K562 (cell line): Measurements from ENCODE around the gene VWA8. TPM values are rescaled to one million over a fixed set of nuclear protein-coding genes. Genes with fewer than 3 reads are reported as not detected.

ENCODE experiments used
- ARID1B ChIP-seq: fragments of 450-650 bp; IDR thresholded peaks from 2 replicates; pipeline ENCODE4 v1.6.1; 2016; ENCODE audit warnings: antibody characterized with exemption, mild to moderate bottlenecking, inconsistent platforms
- ATF7 ChIP-seq: fragments of 450-650 bp; IDR thresholded peaks from 2 replicates; pipeline ENCODE4 v1.7.1; 2014; ENCODE audit warnings: mild to moderate bottlenecking, moderate library complexity
- BRCA1 ChIP-seq, 2 experiments: fragments of 450-650 bp in 1 of 2; sonication (generic) in 1 of 2; formaldehyde crosslinking in 1 of 2; IDR thresholded peaks; 2 replicates each; pipeline versions ENCODE4 v1.5.0 to v1.6.1; 2017 to 2020; ENCODE audit warnings: mild to moderate bottlenecking in 1 of 2, missing genetic modification reagents in 1 of 2
- CCAR2 ChIP-seq: fragments of 200-400 bp; formaldehyde crosslinking; IDR thresholded peaks from 2 replicates; pipeline ENCODE4 v1.6.1; 2017; ENCODE audit warnings: mild to moderate bottlenecking, low read depth, low read length
- CEBPB ChIP-seq: fragments of 450-650 bp; IDR thresholded peaks from 2 replicates; pipeline ENCODE4 v1.6.1; 2016; ENCODE audit warnings: missing genetic modification characterization, missing compliant biosample characterization
- DACH1 ChIP-seq: fragments of 450-650 bp; IDR thresholded peaks from 2 replicates; pipeline ENCODE4 v1.6.1; 2018; ENCODE audit not compliant: partially characterized antibody
- EHMT2 ChIP-seq: fragments of 450-650 bp; IDR thresholded peaks from 2 replicates; pipeline ENCODE4 v1.6.1; 2018; ENCODE audit warnings: antibody characterized with exemption
- HMG20A ChIP-seq: fragments of 450-650 bp; formaldehyde crosslinking; conservative IDR thresholded peaks from 2 replicates; pipeline ENCODE4 v1.4.0; 2020; ENCODE audit warnings: mild to moderate bottlenecking, mixed read lengths
- KLF16 ChIP-seq: IDR thresholded peaks from 2 replicates; pipeline ENCODE4 v1.6.1; 2016; ENCODE audit warnings: antibody characterized with exemption
- L3MBTL2 ChIP-seq: fragments of 450-650 bp; IDR thresholded peaks from 2 replicates; pipeline ENCODE4 v1.6.1; 2016; ENCODE audit warnings: mild to moderate bottlenecking, moderate library complexity
- NBN ChIP-seq: fragments of 450-650 bp; IDR thresholded peaks from 2 replicates; pipeline ENCODE4 v1.6.1; 2016; ENCODE audit warnings: low read depth, mild to moderate bottlenecking
- NCOA4 ChIP-seq: fragments of 450-650 bp; IDR thresholded peaks from 2 replicates; pipeline ENCODE4 v1.6.1; 2018; ENCODE audit warnings: mild to moderate bottlenecking; ENCODE audit not compliant: partially characterized antibody
- NFE2 ChIP-seq: IDR thresholded peaks from 2 replicates; pipeline ENCODE4 v1.6.1; 2014; ENCODE audit warnings: antibody characterized with exemption, low read depth
- PHF20 ChIP-seq: fragments of 450-650 bp; IDR thresholded peaks from 2 replicates; pipeline ENCODE4 v1.6.1; 2018; ENCODE audit not compliant: partially characterized antibody
- PHF8 ChIP-seq: fragments of 200-600 bp; sonication (generic); IDR thresholded peaks from 2 replicates; pipeline ENCODE4 v1.6.1; 2012; ENCODE audit warnings: mixed run types, mild to moderate bottlenecking, inconsistent platforms, low read length, moderate library complexity, borderline replicate concordance
- POLR2AphosphoS5 ChIP-seq: IDR thresholded peaks from 2 replicates; pipeline ENCODE4 v1.6.1; 2011; ENCODE audit warnings: mild to moderate bottlenecking, low read depth, low read length, moderate library complexity; ENCODE audit not compliant: control insufficient read depth, insufficient read depth
- STAT5A ChIP-seq: IDR thresholded peaks from 2 replicates; pipeline ENCODE4 v1.6.1; 2012; ENCODE audit warnings: low read length, inconsistent platforms, borderline replicate concordance
- ZNF445 ChIP-seq: fragments of 250-450 bp; sonication (Bioruptor Pico); IDR thresholded peaks from 2 replicates; pipeline ENCODE4 v1.4.0; 2020; ENCODE audit warnings: low read depth, mild to moderate bottlenecking, moderate library complexity
- ZNF583 ChIP-seq: fragments of 250-450 bp; sonication (Bioruptor Pico); IDR thresholded peaks from 2 replicates; pipeline ENCODE4 v1.4.0; 2020
- polyA plus RNA-seq, 8 experiments: library from polyadenylated mRNA; depleted of rRNA in 4 of 8; stranded (reverse) in 5 of 8; unstranded in 3 of 8; fragments of >200 nt; fragmentation: Nextera tagmentation in 2 of 8; fragmentation: Illumina TruSeq in 1 of 8; extraction: Ambion mirVana in 2 of 8; extraction: Trizol in 1 of 8; gene quantifications; 2 replicates each; pipeline versions ENCODE4 v1.2.1 to v1.2.3, GENCODE V29; 2011 to 2014; ENCODE audit warnings: inconsistent platforms in 1 of 8, missing spikeins in 1 of 8
- total RNA-seq, 7 experiments: library from RNA; depleted of rRNA in 6 of 7; stranded (reverse); fragments of >200 nt in 6 of 7; fragmentation: Illumina TruSeq in 2 of 7; extraction: Trizol in 2 of 7; gene quantifications; 2 replicates each; pipeline versions ENCODE4 v1.2.1 to v1.2.3, GENCODE V29; 2011 to 2021; ENCODE audit warnings: low replicate concordance in 1 of 7
- TF ChIP-seq, protein P1 (sequence below): fragments of 200-800 bp; sonication (Bioruptor generic); IDR thresholded peaks from 2 replicates; pipeline ENCODE4 v1.6.1; 2017; ENCODE audit warnings: missing genetic modification characterization, missing compliant biosample characterization
- TF ChIP-seq, protein P2 (sequence below): fragments of 250-450 bp; sonication (Bioruptor Pico); IDR thresholded peaks from 2 replicates; pipeline ENCODE4 v1.4.0; 2020
- TF ChIP-seq, protein P3 (sequence below): sonication (generic); formaldehyde crosslinking; IDR thresholded peaks from 2 replicates; pipeline ENCODE4 v1.8.0; 2022; ENCODE audit warnings: missing genetic modification reagents, mild to moderate bottlenecking, moderate library complexity, borderline replicate concordance
- TF ChIP-seq, protein P4 (sequence below): fragments of 250-450 bp; sonication (Bioruptor Pico); IDR thresholded peaks from 2 replicates; pipeline ENCODE4 v1.8.0; 2021; ENCODE audit warnings: borderline replicate concordance, mild to moderate bottlenecking, moderate library complexity; ENCODE audit not compliant: poor library complexity, severe bottlenecking
- TF ChIP-seq, protein P5 (sequence below): fragments of 450-650 bp; IDR thresholded peaks from 2 replicates; pipeline ENCODE4 v1.7.0; 2016; ENCODE audit warnings: borderline replicate concordance

Gene VWA8
- total and polyA plus RNA-seq, 9 of the 15 experiments (the other 6 are each of a cell fraction or from before 2014, with no cell fraction given) = 2.1 to 18.5 (median 13.3) TPM

DNA sequence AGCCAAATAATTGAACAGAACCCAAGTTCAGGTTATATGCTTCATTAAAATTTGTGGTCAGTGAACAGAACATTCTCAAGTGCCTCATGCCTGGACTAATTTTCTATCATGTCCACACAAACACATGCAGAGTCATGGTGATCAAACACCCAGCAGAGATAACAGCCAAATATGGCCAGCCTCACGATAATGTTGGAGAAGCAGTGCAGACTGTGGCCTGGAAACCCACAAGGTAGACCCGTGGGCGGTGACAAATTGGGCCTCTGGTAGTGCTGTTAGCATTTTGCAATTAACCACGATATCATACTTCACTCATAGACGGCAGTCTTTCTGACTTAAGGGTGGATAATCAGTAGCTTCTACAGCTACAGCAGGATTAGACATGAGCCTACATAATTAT is 35.0 kb upstream of the VWA8 start (continued):
- TF ChIP-seq, protein P1, sequence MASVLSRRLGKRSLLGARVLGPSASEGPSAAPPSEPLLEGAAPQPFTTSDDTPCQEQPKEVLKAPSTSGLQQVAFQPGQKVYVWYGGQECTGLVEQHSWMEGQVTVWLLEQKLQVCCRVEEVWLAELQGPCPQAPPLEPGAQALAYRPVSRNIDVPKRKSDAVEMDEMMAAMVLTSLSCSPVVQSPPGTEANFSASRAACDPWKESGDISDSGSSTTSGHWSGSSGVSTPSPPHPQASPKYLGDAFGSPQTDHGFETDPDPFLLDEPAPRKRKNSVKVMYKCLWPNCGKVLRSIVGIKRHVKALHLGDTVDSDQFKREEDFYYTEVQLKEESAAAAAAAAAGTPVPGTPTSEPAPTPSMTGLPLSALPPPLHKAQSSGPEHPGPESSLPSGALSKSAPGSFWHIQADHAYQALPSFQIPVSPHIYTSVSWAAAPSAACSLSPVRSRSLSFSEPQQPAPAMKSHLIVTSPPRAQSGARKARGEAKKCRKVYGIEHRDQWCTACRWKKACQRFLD = 0 out of 2 replicates have a peak, but pooled peaks have one; percentile 32
- TF ChIP-seq L3MBTL2 (peak; percentile 81), DACH1 (peak; percentile 37), EHMT2 (peak; percentile 67), CCAR2 (no peak), CEBPB (tag) (peak; percentile 89), STAT5A (peak; percentile 63; the same call in 1 of the 2 replicates), BRCA1 (IDR thresholded peaks at IDR 0.05) (no peak), BRCA1 (CRISPR knock-in tag; IDR thresholded peaks at IDR 0.05) (no peak), HMG20A (CRISPR knock-in tag) (no peak), ZNF583 (CRISPR knock-in tag) (no peak), ARID1B (peak; percentile 91), POLR2AphosphoS5 (peak; percentile 61; the same call in 1 of the 2 replicates), NBN (peak; percentile 70; the same call in 1 of the 2 replicates), PHF20 (no peak), ZNF445 (CRISPR knock-in tag) (no peak), NCOA4 (no peak), ATF7 (peak; percentile 66), KLF16 (peak; percentile 85), PHF8 (no peak), NFE2 (peak; percentile 98)
- TF ChIP-seq, protein P2, sequence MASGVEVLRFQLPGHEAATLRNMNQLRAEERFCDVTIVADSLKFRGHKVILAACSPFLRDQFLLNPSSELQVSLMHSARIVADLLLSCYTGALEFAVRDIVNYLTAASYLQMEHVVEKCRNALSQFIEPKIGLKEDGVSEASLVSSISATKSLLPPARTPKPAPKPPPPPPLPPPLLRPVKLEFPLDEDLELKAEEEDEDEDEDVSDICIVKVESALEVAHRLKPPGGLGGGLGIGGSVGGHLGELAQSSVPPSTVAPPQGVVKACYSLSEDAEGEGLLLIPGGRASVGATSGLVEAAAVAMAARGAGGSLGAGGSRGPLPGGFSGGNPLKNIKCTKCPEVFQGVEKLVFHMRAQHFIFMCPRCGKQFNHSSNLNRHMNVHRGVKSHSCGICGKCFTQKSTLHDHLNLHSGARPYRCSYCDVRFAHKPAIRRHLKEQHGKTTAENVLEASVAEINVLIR (CRISPR knock-in tag) = no peak
- TF ChIP-seq, protein P3, sequence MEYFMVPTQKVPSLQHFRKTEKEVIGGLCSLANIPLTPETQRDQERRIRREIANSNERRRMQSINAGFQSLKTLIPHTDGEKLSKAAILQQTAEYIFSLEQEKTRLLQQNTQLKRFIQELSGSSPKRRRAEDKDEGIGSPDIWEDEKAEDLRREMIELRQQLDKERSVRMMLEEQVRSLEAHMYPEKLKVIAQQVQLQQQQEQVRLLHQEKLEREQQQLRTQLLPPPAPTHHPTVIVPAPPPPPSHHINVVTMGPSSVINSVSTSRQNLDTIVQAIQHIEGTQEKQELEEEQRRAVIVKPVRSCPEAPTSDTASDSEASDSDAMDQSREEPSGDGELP = 0 out of 2 replicates have a peak, but pooled peaks have one; percentile 25
- TF ChIP-seq, protein P4, sequence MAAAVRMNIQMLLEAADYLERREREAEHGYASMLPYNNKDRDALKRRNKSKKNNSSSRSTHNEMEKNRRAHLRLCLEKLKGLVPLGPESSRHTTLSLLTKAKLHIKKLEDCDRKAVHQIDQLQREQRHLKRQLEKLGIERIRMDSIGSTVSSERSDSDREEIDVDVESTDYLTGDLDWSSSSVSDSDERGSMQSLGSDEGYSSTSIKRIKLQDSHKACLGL = no peak
- TF ChIP-seq, protein P5, sequence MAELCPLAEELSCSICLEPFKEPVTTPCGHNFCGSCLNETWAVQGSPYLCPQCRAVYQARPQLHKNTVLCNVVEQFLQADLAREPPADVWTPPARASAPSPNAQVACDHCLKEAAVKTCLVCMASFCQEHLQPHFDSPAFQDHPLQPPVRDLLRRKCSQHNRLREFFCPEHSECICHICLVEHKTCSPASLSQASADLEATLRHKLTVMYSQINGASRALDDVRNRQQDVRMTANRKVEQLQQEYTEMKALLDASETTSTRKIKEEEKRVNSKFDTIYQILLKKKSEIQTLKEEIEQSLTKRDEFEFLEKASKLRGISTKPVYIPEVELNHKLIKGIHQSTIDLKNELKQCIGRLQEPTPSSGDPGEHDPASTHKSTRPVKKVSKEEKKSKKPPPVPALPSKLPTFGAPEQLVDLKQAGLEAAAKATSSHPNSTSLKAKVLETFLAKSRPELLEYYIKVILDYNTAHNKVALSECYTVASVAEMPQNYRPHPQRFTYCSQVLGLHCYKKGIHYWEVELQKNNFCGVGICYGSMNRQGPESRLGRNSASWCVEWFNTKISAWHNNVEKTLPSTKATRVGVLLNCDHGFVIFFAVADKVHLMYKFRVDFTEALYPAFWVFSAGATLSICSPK = no peak
